IMR-90 (cell line): ENCODE data around the gene ACTL6B. TPM values are rescaled to one million over a fixed set of nuclear protein-coding genes. Genes with fewer than 3 reads are reported as not detected.
A peak's percentile ranks its signal among the peaks of the same experiment; 100 is the strongest.

Experiments used
- ATAC-seq: fragments of 200-7000 bp; cut with Tn5 transposase; 2 replicates; pipeline ENCODE4 v1.9.1; 2020; ENCODE audit warnings: low read depth, mild to moderate bottlenecking, moderate library complexity
- BruUV-seq: library from RNA; stranded (reverse); fragments of 400-500 nt; replicated peaks from 2 replicates; lab custom pipeline; 2021; lab: Mats Ljungman, UMichigan
- CTCF ChIA-PET: fragments of 300-600 bp; formaldehyde crosslinking; extraction: SDS; loops from one replicate; lab custom pipeline; 2021; ENCODE audit warnings: antibody characterized with exemption; lab: Yijun Ruan, JAX
- POLR2A ChIA-PET: fragments of 300-600 bp; sonication (Branson Sonifier 250); formaldehyde crosslinking; loops from one replicate; lab custom pipeline; 2022; ENCODE audit warnings: antibody characterized with exemption; ENCODE audit not compliant: unreplicated experiment; lab: Charles Lee
- DNase-seq: peaks from one replicate; pipeline ENCODE4 v3.0.0; 2013
- H2AFZ ChIP-seq: replicated peaks from 2 replicates; pipeline ENCODE3; 2013; ENCODE audit warnings: low read length, mild to moderate bottlenecking; ENCODE audit not compliant: poor library complexity
- H2AK5ac ChIP-seq: 2 replicates; pipeline ENCODE4 v1.6.1; 2013; ENCODE audit warnings: low read depth, low read length, inconsistent platforms
- H2AK9ac ChIP-seq: replicated peaks from 2 replicates; pipeline ENCODE3; 2013; ENCODE audit warnings: mild to moderate bottlenecking, low read depth, low read length, moderate library complexity; ENCODE audit not compliant: poor library complexity
- H2BK120ac ChIP-seq: 2 replicates; pipeline ENCODE4 v1.6.1; 2013; ENCODE audit warnings: low read depth, low read length, inconsistent platforms
- H2BK15ac ChIP-seq: 3 replicates; pipeline ENCODE4 v1.6.1; 2013; ENCODE audit warnings: low read depth, low read length, inconsistent platforms
- H2BK20ac ChIP-seq: 2 replicates; pipeline ENCODE4 v1.6.1; 2013; ENCODE audit warnings: low read depth, mild to moderate bottlenecking, inconsistent platforms, low read length, moderate library complexity
- H2BK5ac ChIP-seq: 2 replicates; pipeline ENCODE4 v1.6.1; 2013; ENCODE audit warnings: mild to moderate bottlenecking, low read depth, low read length, inconsistent platforms; ENCODE audit not compliant: poor library complexity, severe bottlenecking
- H3K14ac ChIP-seq: replicated peaks from 2 replicates; pipeline ENCODE4 v1.6.1; 2013; ENCODE audit warnings: low read depth, low read length, inconsistent platforms
- H3K18ac ChIP-seq: 2 replicates; pipeline ENCODE4 v1.6.1; 2013; ENCODE audit warnings: low read depth, low read length, control low read depth
- H3K23ac ChIP-seq: 2 replicates; pipeline ENCODE4 v1.6.1; 2013; ENCODE audit warnings: low read depth, low read length, inconsistent platforms
- H3K27ac ChIP-seq: 2 replicates; pipeline ENCODE4 v1.5.1; 2013; ENCODE audit warnings: mild to moderate bottlenecking, control low read depth, low read length; ENCODE audit not compliant: insufficient read depth
- H3K27me3 ChIP-seq: 2 replicates; pipeline ENCODE4 v1.6.1; 2013; ENCODE audit warnings: low read length; ENCODE audit not compliant: control insufficient read depth, insufficient read depth
- H3K36me3 ChIP-seq: 2 replicates; pipeline ENCODE4 v1.6.1; 2013; ENCODE audit warnings: low read length, mixed read lengths; ENCODE audit not compliant: control insufficient read depth, insufficient read depth
- H3K4ac ChIP-seq: 2 replicates; pipeline ENCODE4 v1.6.1; 2013; ENCODE audit warnings: low read depth, low read length, inconsistent platforms
- H3K4me1 ChIP-seq: 2 replicates; pipeline ENCODE4 v1.6.1; 2013; ENCODE audit warnings: low read length, mixed read lengths; ENCODE audit not compliant: control insufficient read depth, insufficient read depth
- H3K4me2 ChIP-seq: 2 replicates; pipeline ENCODE4 v1.6.1; 2013; ENCODE audit warnings: low read depth, mild to moderate bottlenecking, control low read depth, low read length, moderate library complexity
- H3K4me3 ChIP-seq: 2 replicates; pipeline ENCODE4 v1.5.1; 2013; ENCODE audit warnings: low read depth, mild to moderate bottlenecking, control low read depth, low read length, moderate library complexity; ENCODE audit not compliant: insufficient read depth
- H3K56ac ChIP-seq: 2 replicates; pipeline ENCODE4 v1.6.1; 2013; ENCODE audit warnings: low read length, inconsistent platforms; ENCODE audit not compliant: insufficient read depth; ENCODE audit errors: extremely low read depth
- H3K79me1 ChIP-seq, 2 experiments: 2 replicates each; pipeline ENCODE4 v1.6.1; 2013; ENCODE audit warnings: low read length in 2 of 2, inconsistent platforms in 1 of 2, low read depth in 1 of 2
- H3K9ac ChIP-seq: 2 replicates; pipeline ENCODE4 v1.6.1; 2013; ENCODE audit warnings: low read depth, low read length, control low read depth
- H3K9me1 ChIP-seq: 2 replicates; pipeline ENCODE4 v1.6.1; 2013; ENCODE audit warnings: low read length, inconsistent platforms; ENCODE audit not compliant: insufficient read depth
- H3K9me3 ChIP-seq: 2 replicates; pipeline ENCODE4 v1.6.1; 2013; ENCODE audit warnings: low read length; ENCODE audit not compliant: control insufficient read depth, insufficient read depth
- H4K20me1 ChIP-seq: 2 replicates; pipeline ENCODE4 v1.6.1; 2013; ENCODE audit warnings: low read length, inconsistent platforms; ENCODE audit not compliant: insufficient read depth
- H4K5ac ChIP-seq: 2 replicates; pipeline ENCODE4 v1.6.1; 2013; ENCODE audit warnings: mild to moderate bottlenecking, low read depth, low read length, control low read depth
- H4K8ac ChIP-seq, 2 experiments: 2 replicates each; pipeline ENCODE4 v1.6.1; 2013; ENCODE audit warnings: low read depth in 2 of 2, low read length in 2 of 2, control low read depth in 1 of 2, inconsistent platforms in 1 of 2
- H4K91ac ChIP-seq: 2 replicates; pipeline ENCODE4 v1.6.1; 2013; ENCODE audit warnings: low read depth, low read length, inconsistent platforms; ENCODE audit not compliant: insufficient read depth
- BHLHE40 ChIP-seq: fragments of 150-350 bp; IDR thresholded peaks from 2 replicates; pipeline ENCODE4 v1.6.1; 2016; ENCODE audit warnings: mild to moderate bottlenecking, low read depth, low read length
- CEBPB ChIP-seq: IDR thresholded peaks from 2 replicates; pipeline ENCODE4 v1.6.1; 2012; ENCODE audit warnings: low read depth, low read length, improper control_type of control experiment
- MAFK ChIP-seq: IDR thresholded peaks from 2 replicates; pipeline ENCODE4 v1.6.1; 2012; ENCODE audit warnings: low read depth, low read length, improper control_type of control experiment
- MXI1 ChIP-seq: IDR thresholded peaks from 2 replicates; pipeline ENCODE4 v1.6.1; 2012; ENCODE audit warnings: low read depth, mild to moderate bottlenecking, low read length, moderate library complexity, borderline replicate concordance
- NFE2L2 ChIP-seq: fragments of 150-350 bp; IDR thresholded peaks from 2 replicates; pipeline ENCODE4 v1.6.1; 2016; ENCODE audit warnings: low read depth, mild to moderate bottlenecking, low read length
- POLR2A ChIP-seq: IDR thresholded peaks from 2 replicates; pipeline ENCODE4 v1.6.1; 2012; ENCODE audit warnings: mild to moderate bottlenecking, low read depth, low read length
- RAD21 ChIP-seq: IDR thresholded peaks from 2 replicates; pipeline ENCODE4 v1.6.1; 2012; ENCODE audit warnings: low read length, improper control_type of control experiment
- RCOR1 ChIP-seq: IDR thresholded peaks from 2 replicates; pipeline ENCODE4 v1.6.1; 2012; ENCODE audit warnings: mild to moderate bottlenecking, low read length, improper control_type of control experiment; ENCODE audit not compliant: insufficient replicate concordance
- RFX5 ChIP-seq: IDR thresholded peaks from 2 replicates; pipeline ENCODE4 v1.8.0; 2012; ENCODE audit warnings: low read depth, mild to moderate bottlenecking, low read length, moderate library complexity
- SMC3 ChIP-seq: fragments of 150-350 bp; IDR thresholded peaks from 2 replicates; pipeline ENCODE4 v1.6.1; 2016; ENCODE audit warnings: low read depth, mild to moderate bottlenecking, antibody characterized with exemption, low read length, moderate library complexity
- USF2 ChIP-seq: fragments of 150-350 bp; IDR thresholded peaks from 2 replicates; pipeline ENCODE4 v1.6.1; 2017; ENCODE audit warnings: mild to moderate bottlenecking, antibody characterized with exemption, low read length, low read depth
- WGBS, 2 experiments: methylation state at CpG; one replicate each; pipeline versions ENCODE4 v1.1.5 to v1.1.7; 2013; ENCODE audit warnings: missing lambda C conversion rate in 2 of 2; ENCODE audit not compliant: insufficient read length in 1 of 2; ENCODE audit errors: extremely low coverage in 2 of 2; 5-methylcytosine and 5-hydroxymethylcytosine counted together
- dilution Hi-C: fragments of 300-500 bp; cut with HindIII; formaldehyde crosslinking; loops from one replicate; pipeline ENCODE4 v1.14.3; 2018; ENCODE audit warnings: low sequenced_read_pairs; ENCODE audit not compliant: unreplicated experiment
- in situ Hi-C: fragments of 300-500 bp; cut with MboI; formaldehyde crosslinking; loops from 3 replicates; pipeline ENCODE4 v1.14.3; 2019; ENCODE audit warnings: low sequenced_read_pairs, inconsistent platforms, mixed read lengths
- intact Hi-C: fragments of 100-400 bp; cut with micrococcal nuclease; formaldehyde crosslinking; loops from 2 replicates; pipeline ENCODE4 v1.10.0; 2022
- polyA plus RNA-seq, 3 experiments: library from polyadenylated mRNA; depleted of rRNA; stranded (reverse); fragments of >200 nt; gene quantifications; 2 replicates each; pipeline ENCODE4 v1.2.3, GENCODE V29; 2012; ENCODE audit warnings: low replicate concordance in 1 of 3
- total RNA-seq: library from RNA; depleted of rRNA; stranded (reverse); fragments of >200 nt; gene quantifications from 2 replicates; pipeline ENCODE4 v1.2.3, GENCODE V29; 2012
- TF ChIP-seq, protein P1 (sequence below): conservative IDR thresholded peaks from 2 replicates; pipeline ENCODE4 v1.5.1; 2012; ENCODE audit warnings: mild to moderate bottlenecking, low read depth, low read length, improper control_type of control experiment
- TF ChIP-seq, protein P2 (sequence below): fragments of 150-350 bp; IDR thresholded peaks from 2 replicates; pipeline ENCODE4 v1.6.1; 2016; ENCODE audit warnings: low read depth, mild to moderate bottlenecking, low read length, moderate library complexity, borderline replicate concordance

The ACTL6B gene
- total and polyA plus RNA-seq, 2 of the 4 experiments (the other 2 are of a cell fraction): not detected

- H2BK15ac ChIP-seq: no peak overlapping the region
- dilution Hi-C loops (no loop called here), intact Hi-C loops (loop anchor here (1.0 to 5.0 kb wide), 3 partner anchors 90 to 223 kb away; partner anchors contain the start of gene PCOLCE), in situ Hi-C loops (loop anchor here (10.0 kb wide), 1 partner anchor 227 kb away; the partner anchor contains the start of gene SPACDR)
- no peak overlapping the region for H2BK120ac ChIP-seq
- no peak overlapping the region for H3K14ac ChIP-seq
- H3K56ac ChIP-seq: no peak overlapping the region
- H3K4ac ChIP-seq: 0 out of 2 replicates have a peak overlapping the region, but pooled peaks have one; percentile 11
- H3K9ac ChIP-seq: peak overlapping the region; percentile 87
- peak overlapping the region; percentile 6; the same call in 1 of the 2 replicates for H3K4me3 ChIP-seq
- CTCF ChIA-PET: interaction anchor here (0.6 to 2.0 kb wide), 11 partner anchors 9 to 132 kb away, joined by 3 to 7 read pairs (median 4); partner anchors contain the start of genes PCOLCE and POP7
- H3K4me2 ChIP-seq: peak overlapping the region; percentile 70
- POLR2A ChIA-PET: interaction anchor here (1.0 kb wide), 1 partner anchor 89 kb away, joined by 4 read pairs; no protein-coding TSS in a partner anchor
- H4K5ac ChIP-seq: no peak overlapping the region
- H3K27me3 ChIP-seq: no peaks in the 10 kb centered on the region
- WGBS, 2 experiments: 0% methylated on average over 1 of the region's 28 CpGs; no CpG with 5 or more reads in 1 of the 2 experiments
- peaks cover 55% of the 10 kb centered on the region for H4K20me1 ChIP-seq
- peaks cover 29 to 55% of the 10 kb centered on the region in 2 experiments for H3K79me1 ChIP-seq
- H3K36me3 ChIP-seq: peaks cover 20% of the 10 kb centered on the region
- peak overlapping the region; percentile 18 for H2AK9ac ChIP-seq
- no peaks in the 10 kb centered on the region for H3K9me3 ChIP-seq
- no TSS peak for BruUV-seq
- H2AK5ac ChIP-seq: 0 out of 2 replicates have a peak overlapping the region, but pooled peaks have one; percentile 3
- H4K91ac ChIP-seq: no peak overlapping the region
- H3K9me1 ChIP-seq: no peaks in the 10 kb centered on the region
- peak; percentile 70 for ATAC-seq
- H2AFZ ChIP-seq: peak overlapping the region; percentile 28
- H3K23ac ChIP-seq: peak overlapping the region; percentile 54; the same call in 1 of the 2 replicates
- no peak overlapping the region for H4K8ac ChIP-seq
- peaks cover 20% of the 10 kb centered on the region for H3K4me1 ChIP-seq
- no peak overlapping the region for H2BK20ac ChIP-seq
- no peak overlapping the region for H3K27ac ChIP-seq
- DNase-seq: peak; percentile 61
- no peak overlapping the region for H3K18ac ChIP-seq
- H2BK5ac ChIP-seq: no peak overlapping the region
- TF ChIP-seq RCOR1: no peak
- TF ChIP-seq, protein P1, sequence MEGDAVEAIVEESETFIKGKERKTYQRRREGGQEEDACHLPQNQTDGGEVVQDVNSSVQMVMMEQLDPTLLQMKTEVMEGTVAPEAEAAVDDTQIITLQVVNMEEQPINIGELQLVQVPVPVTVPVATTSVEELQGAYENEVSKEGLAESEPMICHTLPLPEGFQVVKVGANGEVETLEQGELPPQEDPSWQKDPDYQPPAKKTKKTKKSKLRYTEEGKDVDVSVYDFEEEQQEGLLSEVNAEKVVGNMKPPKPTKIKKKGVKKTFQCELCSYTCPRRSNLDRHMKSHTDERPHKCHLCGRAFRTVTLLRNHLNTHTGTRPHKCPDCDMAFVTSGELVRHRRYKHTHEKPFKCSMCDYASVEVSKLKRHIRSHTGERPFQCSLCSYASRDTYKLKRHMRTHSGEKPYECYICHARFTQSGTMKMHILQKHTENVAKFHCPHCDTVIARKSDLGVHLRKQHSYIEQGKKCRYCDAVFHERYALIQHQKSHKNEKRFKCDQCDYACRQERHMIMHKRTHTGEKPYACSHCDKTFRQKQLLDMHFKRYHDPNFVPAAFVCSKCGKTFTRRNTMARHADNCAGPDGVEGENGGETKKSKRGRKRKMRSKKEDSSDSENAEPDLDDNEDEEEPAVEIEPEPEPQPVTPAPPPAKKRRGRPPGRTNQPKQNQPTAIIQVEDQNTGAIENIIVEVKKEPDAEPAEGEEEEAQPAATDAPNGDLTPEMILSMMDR: peak; percentile 84
- peak; percentile 75 for TF ChIP-seq RAD21
- no peak for TF ChIP-seq USF2
- TF ChIP-seq, protein P2, sequence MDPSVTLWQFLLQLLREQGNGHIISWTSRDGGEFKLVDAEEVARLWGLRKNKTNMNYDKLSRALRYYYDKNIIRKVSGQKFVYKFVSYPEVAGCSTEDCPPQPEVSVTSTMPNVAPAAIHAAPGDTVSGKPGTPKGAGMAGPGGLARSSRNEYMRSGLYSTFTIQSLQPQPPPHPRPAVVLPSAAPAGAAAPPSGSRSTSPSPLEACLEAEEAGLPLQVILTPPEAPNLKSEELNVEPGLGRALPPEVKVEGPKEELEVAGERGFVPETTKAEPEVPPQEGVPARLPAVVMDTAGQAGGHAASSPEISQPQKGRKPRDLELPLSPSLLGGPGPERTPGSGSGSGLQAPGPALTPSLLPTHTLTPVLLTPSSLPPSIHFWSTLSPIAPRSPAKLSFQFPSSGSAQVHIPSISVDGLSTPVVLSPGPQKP: no peak
- no peak for TF ChIP-seq MXI1
- TF ChIP-seq NFE2L2: no peak
- TF ChIP-seq POLR2A: no peak
- no peak for TF ChIP-seq BHLHE40
- TF ChIP-seq MAFK: no peak
- no peak for TF ChIP-seq CEBPB
- TF ChIP-seq RFX5: no peak
- TF ChIP-seq SMC3: peak; percentile 68
Measured at GRCh38 chr7:100691676-100692577, 35.7 kb upstream of the ACTL6B start.
